GM19238 (cell line): ENCODE data around the gene POLDIP2.

Experiments used
- DNase-seq: peaks from one replicate; pipeline ENCODE4 v3.0.0; 2011; ENCODE audit warnings: low spot score; ENCODE audit not compliant: insufficient read length

The POLDIP2 gene

DNA sequence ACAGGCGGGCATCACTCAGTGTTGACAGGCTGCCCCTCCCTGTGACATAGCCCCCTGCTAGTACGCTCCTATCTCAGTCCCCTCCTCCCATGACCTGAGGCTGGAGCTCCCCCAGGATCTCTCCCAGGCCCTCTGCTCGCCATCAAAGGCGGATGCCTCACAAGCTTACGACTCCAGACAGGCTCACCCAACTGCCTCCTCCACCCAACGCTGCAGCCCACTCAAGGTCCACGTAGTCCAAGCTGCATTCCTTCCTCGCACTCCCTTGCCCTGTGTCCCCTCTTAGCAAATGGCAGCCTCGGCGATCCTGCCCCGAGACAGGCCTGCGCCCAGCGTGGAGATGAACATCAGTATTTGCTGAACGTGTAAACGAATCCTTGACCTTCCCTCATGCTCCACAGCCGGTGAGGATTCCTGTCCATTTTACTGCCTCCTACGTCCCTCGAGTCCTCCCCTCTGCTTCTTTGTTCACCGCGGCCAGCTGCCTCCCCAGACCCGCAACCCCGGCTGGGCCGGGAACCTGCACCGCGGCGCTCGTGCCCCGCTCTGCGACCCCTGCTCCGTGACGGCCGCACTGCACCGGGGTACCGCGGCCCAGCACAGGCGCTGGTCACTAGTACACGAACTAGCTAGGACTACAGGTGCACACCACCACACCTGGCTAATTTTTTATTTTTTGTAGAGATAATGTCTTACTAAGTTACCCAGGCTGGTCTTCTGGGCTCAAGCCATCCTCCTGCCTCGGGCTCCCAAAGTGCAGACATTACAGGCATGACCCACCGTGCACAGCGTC lies 39.2 kb downstream of the POLDIP2 start:
- DNase-seq = no peak

DNA sequence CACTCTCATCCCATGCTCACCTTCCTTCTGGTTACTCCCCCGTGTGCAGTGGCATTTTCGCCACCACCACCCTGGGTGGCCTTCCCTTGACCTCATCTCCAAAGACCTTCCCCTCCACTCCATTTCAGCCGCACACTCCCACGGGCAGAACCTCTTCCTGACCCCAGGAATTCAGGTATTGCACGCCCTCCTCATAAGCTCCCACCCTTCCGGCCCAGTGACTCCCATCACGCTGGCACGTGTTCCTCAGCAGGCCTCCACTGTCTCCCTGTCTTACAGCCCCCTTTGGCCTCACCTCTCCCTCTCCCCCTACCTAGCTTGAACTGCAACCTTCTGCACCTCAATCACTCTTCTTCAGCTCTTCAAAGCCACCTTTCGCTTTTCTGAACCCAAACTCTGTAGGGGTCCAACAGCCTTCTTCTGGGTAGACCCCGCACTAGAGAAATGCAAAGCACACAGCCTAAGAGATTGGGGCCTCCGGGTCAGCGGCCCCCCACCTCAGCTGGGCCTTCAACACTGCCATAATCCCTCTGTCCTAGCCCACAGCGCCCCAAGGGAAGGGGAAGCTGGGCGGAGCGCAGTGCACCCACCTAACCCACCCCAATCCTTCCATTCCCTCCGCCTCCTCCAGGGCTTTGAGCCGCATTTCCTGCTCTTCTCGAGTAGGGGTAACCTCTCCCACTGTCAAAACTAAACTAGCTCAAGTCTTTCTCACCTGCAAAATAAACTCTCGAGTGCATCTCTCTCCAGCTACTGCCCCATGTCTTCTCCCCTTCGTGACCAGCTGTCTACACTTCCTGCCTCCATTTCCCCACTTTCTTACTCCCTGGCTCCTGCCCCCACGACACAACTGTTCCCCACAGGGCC lies 40.0 kb downstream of the POLDIP2 start:
- no peak for DNase-seq

DNA sequence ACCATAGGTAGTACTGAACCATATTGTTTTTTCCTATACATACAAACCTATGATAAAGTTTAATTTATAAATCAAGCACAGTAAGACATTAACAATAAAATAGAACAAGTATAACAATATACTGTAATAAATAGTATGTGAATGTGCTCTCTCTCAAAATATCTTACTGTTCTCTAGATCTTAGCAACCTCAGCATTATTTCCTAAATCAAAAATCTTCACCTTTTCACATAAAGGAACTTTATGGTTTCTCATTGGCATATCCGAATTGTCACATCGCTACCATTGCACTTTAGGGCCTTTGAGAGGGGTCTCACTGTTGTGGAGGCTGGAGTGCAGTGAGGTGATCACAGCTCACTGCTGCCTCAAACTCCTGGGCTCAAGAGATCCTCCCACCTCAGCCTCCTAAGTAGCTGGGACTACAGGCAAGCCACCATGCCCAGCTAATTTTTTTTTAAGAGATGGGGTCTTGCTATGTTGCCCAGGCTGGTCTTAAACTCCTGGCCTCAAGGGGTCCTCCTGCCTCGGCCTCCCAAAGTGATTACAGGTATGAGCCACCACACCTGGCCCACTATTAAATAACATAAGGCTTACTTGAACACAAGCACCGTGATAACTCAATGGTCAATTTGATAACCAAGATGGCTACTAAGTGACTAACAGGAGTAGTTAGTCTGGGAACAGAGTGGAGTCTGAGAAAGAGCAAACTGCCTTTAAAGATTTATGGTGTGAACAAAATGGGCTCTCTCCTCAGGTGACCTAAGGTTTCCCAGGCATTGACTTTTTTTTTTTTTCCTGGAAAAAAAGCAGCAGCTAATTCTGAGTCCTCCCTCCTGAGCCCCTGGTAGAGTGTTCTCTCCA lies 41.3 kb downstream of the POLDIP2 start:
- no peak for DNase-seq

DNA sequence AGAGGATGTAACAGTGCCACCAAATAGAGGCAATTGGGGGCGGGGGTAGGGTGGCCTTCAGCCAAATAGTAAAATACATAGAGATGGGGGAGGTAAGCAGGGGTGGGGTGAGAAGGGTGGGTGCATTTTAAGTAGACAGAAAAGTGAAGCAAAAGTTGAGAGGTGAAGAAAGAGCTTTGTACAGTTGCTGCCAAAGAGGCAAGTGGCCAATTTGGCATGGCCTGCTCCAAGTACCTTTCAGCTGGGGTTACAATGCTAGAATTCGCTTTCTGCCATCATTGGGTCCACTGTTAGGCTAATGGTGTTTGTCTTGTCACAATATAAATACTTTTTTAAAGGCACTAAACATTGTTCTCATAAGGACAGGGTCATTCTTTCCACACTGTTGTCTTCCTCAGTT lies 43.5 kb downstream of the POLDIP2 start:
- DNase-seq = no peak

DNA sequence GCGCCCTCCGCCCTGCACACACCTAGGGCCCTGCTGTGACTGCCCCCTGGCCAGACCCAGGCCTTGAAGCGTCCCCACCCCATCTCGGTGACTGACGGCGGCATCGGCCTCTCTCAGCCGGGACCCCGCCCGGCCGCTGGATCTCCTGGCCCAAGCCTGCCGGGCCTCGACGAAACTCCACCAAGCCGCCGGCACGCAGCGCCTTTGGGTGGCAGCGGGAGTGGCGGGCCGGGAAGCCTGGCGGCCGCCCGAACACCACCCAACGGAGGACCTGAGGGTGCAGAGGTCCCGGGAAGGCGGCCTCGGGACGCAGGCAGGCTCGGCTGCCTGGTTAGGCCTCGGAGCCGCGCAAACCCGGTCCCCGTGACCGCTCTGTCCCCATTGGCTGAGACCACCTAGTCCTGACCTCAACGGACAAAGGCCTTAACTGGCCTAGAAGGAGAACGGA lies 50.3 kb downstream of the POLDIP2 start:
- DNase-seq = no peak

DNA sequence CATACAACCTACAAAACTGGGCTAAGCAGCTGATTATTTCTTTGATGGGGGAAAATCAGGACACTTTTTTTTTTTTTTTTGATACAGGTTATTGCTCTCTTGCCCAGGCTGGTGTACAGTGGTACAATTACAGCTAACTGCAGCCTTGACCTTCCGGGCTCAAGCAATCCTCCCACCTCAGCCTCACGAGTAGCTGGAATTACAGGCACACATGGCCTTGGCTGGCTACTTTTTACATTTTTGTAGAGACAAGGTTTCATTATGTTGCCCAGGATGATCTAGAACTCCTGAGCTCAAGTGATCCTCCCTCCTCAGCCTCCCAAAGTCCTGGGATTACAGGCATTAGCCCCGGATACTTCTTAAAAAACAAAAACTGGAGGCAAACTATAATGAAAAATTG lies 58.9 kb downstream of the POLDIP2 start:
- DNase-seq = no peak
